Measurements from ENCODE around the gene AKAP8.

GRCh38 chr19:15412832-15413231, 33.2 kb upstream of the AKAP8 start:
- TF ChIP-seq CTCF (IDR thresholded peaks at IDR 0.05) (no peak), EP300 (IDR thresholded peaks at IDR 0.05) (no peak), POLR2A (IDR thresholded peaks at IDR 0.05) (no peak)

Data from ovary (tissue), 3 donors.